GM12875 (cell line): Measurements from ENCODE around the gene SKAP2.

Experiments
- H3K4me3 ChIP-seq: one replicate; pipeline ENCODE4 v1.5.1; 2011; ENCODE audit warnings: low read depth, low read length, control low read depth
- CTCF ChIP-seq: IDR thresholded peaks from 2 replicates; pipeline ENCODE4 v1.5.1; 2011; ENCODE audit warnings: low read depth, mild to moderate bottlenecking, control low read depth, inconsistent platforms, low read length, moderate library complexity, borderline replicate concordance; ENCODE audit not compliant: insufficient read depth

Gene SKAP2

GRCh38 chr7:26857506-26858240 lies 6.7 kb downstream of the SKAP2 start:
- peak overlapping the region; percentile 15 for H3K4me3 ChIP-seq
- no peak for TF ChIP-seq CTCF

- TF ChIP-seq CTCF = no peak
- no peak overlapping the region for H3K4me3 ChIP-seq
Measured at GRCh38 chr7:26857170-26857505, 7.3 kb downstream of the SKAP2 start.

GRCh38 chr7:26856176-26856985 lies 8.0 kb downstream of the SKAP2 start:
- no peak for TF ChIP-seq CTCF
- no peak overlapping the region for H3K4me3 ChIP-seq

- TF ChIP-seq CTCF = no peak
- H3K4me3 ChIP-seq = no peak overlapping the region
Measured at GRCh38 chr7:26854876-26855855, 9.2 kb downstream of the SKAP2 start.

- peak; percentile 16; the same call in 1 of the 2 replicates for TF ChIP-seq CTCF
- H3K4me3 ChIP-seq = no peak overlapping the region
Measured at GRCh38 chr7:26853788-26854393, 10.5 kb downstream of the SKAP2 start.

GRCh38 chr7:26850193-26850651 lies 14.2 kb downstream of the SKAP2 start:
- no peak overlapping the region for H3K4me3 ChIP-seq

More at GRCh38 chr7:26850193-26850651, 14.2 kb downstream of the SKAP2 start:
- no peak for TF ChIP-seq CTCF
